Measurements from ENCODE around the gene PREX1. TPM values are rescaled to one million over a fixed set of nuclear protein-coding genes. Genes with fewer than 3 reads are reported as not detected.

Gene PREX1
- total and polyA plus RNA-seq, 9 donors, result 3.8 to 13.6 (median 6.7) TPM

GRCh38 chr20:48717680-48718223 lies 110.0 kb downstream of the PREX1 start:
- Histone ChIP-seq H3K27ac (no peak overlapping the region), H3K36me3 (no peaks in the 10 kb centered on the region), H3K9me3 (no peaks in the 10 kb centered on the region), H3K4me1 (ENCODE audit: insufficient read depth) (peaks cover 2% of the 10 kb centered on the region), H3K27me3 (no peaks in the 10 kb centered on the region), H3K4me3 (no peak overlapping the region)
- TF ChIP-seq EP300 (IDR thresholded peaks at IDR 0.05) (no peak), POLR2A (IDR thresholded peaks at IDR 0.05) (no peak), CTCF (IDR thresholded peaks at IDR 0.05) (no peak)
- intact Hi-C loops (cut with DNase I), result no loop called here
- no peak for DNase-seq
- 70 to 78% (median 76%) methylated on average over 6 of the region's 6 CpGs for WGBS, 3 donors

- Histone ChIP-seq H3K27ac (no peak overlapping the region), H3K4me3 (no peak overlapping the region), H3K27me3 (no peaks in the 10 kb centered on the region), H3K36me3 (no peaks in the 10 kb centered on the region), H3K4me1 (ENCODE audit: insufficient read depth) (peaks cover 1% of the 10 kb centered on the region), H3K9me3 (no peaks in the 10 kb centered on the region)
- no peak for DNase-seq
- WGBS, 3 donors, result 86 to 96% (median 91%) methylated on average over 2 of the region's 2 CpGs
- no peak for TF ChIP-seq CTCF (IDR thresholded peaks at IDR 0.05)
- TF ChIP-seq POLR2A (IDR thresholded peaks at IDR 0.05), result no peak
- no peak for TF ChIP-seq EP300 (IDR thresholded peaks at IDR 0.05)
- intact Hi-C loops (cut with DNase I), result no loop called here
Measured at GRCh38 chr20:48717095-48717672, 110.6 kb downstream of the PREX1 start.

- H3K27ac ChIP-seq, result no peak overlapping the region
- H3K27me3 ChIP-seq, result no peaks in the 10 kb centered on the region
- no peaks in the 10 kb centered on the region for H3K36me3 ChIP-seq
- TF ChIP-seq POLR2A (IDR thresholded peaks at IDR 0.05) (no peak), CTCF (IDR thresholded peaks at IDR 0.05) (no peak), EP300 (IDR thresholded peaks at IDR 0.05) (no peak)
- H3K4me3 ChIP-seq, result no peak overlapping the region
- H3K9me3 ChIP-seq, result no peaks in the 10 kb centered on the region
- H3K4me1 ChIP-seq (ENCODE audit: insufficient read depth), result no peaks in the 10 kb centered on the region
- intact Hi-C loops (cut with DNase I), result no loop called here
- DNase-seq, result no peak
- WGBS, 3 donors, result 94 to 96% (median 96%) methylated on average over 7 of the region's 7 CpGs
Measured at GRCh38 chr20:48716541-48716940, 111.3 kb downstream of the PREX1 start.

- no peak overlapping the region for H3K4me3 ChIP-seq
- TF ChIP-seq CTCF (IDR thresholded peaks at IDR 0.05) (no peak), POLR2A (IDR thresholded peaks at IDR 0.05) (no peak), EP300 (IDR thresholded peaks at IDR 0.05) (no peak)
- intact Hi-C loops (cut with DNase I), result no loop called here
- WGBS, 3 donors, result 88 to 94% (median 92%) methylated on average over 13 of the region's 13 CpGs
- DNase-seq, result no peak
- H3K9me3 ChIP-seq, result no peaks in the 10 kb centered on the region
- H3K27ac ChIP-seq, result no peak overlapping the region
- H3K36me3 ChIP-seq, result no peaks in the 10 kb centered on the region
- H3K4me1 ChIP-seq (ENCODE audit: insufficient read depth), result no peaks in the 10 kb centered on the region
- no peaks in the 10 kb centered on the region for H3K27me3 ChIP-seq
Measured at GRCh38 chr20:48716086-48716485, 111.7 kb downstream of the PREX1 start.

Data from ovary (tissue), 9 donors.